GM19468 (cell line): ENCODE data around the gene DUSP3.

ENCODE experiments used
- ATAC-seq: cut with Tn5 transposase; IDR thresholded peaks from one replicate; pipeline ENCODE4 v1.9.1; 2021; ENCODE audit warnings: mild to moderate bottlenecking, moderate library complexity, moderate number of reproducible peaks; ENCODE audit not compliant: unreplicated experiment; ENCODE audit errors: extremely low read depth

The DUSP3 gene

DNA sequence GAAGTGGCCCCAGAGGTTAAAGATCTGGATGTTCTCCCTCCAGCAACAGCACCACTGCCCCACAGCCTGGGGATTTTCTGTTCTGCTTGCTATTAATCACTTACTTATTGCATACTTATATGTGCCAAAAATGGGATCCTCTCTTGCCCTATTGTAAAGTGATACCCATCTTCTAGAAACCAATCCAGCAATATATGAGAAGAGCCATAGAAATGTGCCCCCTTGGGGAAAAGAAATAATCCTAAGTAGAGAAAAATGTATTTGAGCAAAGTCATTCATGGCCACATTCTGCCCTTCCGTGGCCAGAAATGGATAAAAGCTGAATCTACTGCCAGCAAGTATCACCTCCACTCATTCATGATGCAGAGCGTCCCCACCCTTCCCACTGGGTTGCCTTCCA lies 41.1 kb downstream of the DUSP3 start:
- no peak for ATAC-seq

GRCh38 chr17:43736389-43736788 lies 42.4 kb downstream of the DUSP3 start:
- no peak for ATAC-seq

DNA sequence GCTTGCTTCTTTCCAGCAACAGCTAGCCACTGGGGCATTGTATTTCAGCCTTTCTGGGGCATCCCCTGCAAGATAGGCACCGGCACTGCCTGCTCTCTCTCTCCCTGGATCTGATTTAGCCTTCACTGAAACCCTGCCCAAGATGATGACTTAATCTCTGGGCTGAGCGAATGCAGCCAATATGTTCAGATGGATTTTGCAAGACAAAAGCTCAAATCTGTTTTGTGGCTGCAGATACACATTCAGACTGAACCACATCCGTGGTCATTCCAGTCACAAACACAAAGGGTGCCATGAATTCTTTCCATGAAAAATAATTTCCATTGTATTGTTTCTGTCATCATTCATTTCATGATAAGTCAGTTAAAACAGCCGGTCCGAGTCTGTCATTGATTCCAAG lies 44.4 kb downstream of the DUSP3 start:
- ATAC-seq: no peak

DNA sequence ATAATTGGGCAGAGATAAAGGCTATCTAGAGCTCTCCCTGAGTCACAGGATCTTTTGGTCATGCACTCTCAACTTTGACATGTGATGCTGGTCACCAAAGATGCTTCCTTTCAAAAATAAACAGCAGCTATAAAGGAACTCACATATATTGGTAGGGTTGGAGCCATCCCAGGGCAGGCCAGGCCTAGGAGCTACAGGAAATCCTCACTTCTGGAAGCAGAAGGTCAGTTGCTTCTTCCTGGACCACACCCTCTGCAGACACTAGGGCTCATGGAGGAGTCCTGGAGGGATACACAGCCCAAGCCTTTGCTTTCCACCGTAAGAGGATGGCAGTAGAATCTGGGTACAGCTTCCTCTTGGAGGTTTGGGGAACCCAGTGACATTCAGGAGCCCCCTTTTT lies 44.8 kb downstream of the DUSP3 start:
- no peak for ATAC-seq

DNA sequence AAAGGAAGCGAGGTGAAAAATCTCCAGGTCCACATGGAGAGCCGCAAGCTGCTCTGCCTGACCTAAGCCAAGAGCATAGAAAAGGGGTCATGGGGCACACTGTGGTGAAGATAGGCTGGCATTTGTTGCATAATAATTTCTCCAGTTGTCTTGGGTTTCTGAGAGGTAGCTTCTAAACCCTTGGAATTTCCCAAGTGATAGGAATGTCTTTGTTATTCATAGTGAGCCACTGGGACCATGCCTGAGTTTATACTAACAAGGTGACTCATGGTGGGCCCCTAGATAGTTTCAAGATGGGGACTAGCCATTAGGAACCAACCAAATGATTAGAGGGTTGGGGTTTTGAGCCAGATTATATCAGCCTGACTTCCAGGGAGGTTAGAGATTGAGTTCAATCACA lies 45.8 kb downstream of the DUSP3 start:
- no peak for ATAC-seq

- no peak for ATAC-seq
Measured at GRCh38 chr17:43728081-43728480, 50.7 kb downstream of the DUSP3 start.

DNA sequence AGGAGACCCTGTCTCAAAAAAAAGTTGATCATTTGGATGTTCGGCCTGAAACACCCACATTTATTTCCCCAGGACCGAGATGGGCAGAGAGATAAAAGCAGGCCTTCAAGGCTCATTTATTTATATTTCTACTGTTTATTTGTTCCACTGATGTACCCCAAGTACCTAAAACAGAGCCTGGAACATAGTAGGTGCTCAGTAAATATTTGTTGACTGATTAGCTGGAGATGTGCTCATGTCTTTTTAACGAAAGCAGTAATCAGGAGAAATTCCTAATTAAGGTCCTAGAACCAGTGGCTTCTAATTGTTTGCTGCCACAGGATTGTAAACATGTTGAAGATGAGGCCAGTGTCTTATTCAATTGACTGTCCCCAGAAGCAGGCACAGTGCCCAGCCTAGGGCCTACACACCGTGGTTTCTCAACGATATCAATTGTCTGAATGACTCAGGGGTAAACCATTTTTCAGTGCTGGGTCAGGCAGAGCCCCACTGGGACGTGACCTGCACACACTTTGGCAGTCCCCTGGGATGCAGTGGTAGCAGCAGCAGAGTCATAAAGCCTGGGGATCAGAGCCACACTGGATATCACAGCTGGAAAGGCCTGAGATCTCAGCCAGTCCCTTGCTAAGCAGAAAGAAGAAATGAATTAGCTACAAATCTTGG lies 54.9 kb downstream of the DUSP3 start:
- ATAC-seq: no peak

- no peak for ATAC-seq
Measured at GRCh38 chr17:43722870-43723665, 55.7 kb downstream of the DUSP3 start.

DNA sequence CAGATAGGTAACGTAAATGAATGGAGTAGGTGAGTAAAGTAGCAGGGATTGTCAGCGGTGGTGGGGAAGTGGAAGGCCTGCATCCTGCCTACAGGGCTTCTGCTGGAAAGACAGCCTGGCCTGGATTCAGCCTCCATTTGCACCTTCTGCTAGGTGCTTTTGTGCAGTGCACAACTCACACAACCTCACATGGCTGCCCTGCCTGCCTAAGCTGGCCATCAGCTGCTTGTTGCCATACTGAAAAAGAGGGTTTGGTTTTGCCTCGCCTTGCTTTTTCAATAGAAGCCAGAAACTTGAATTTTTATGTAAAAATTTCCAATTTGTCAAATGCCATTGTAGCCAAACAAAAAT lies 56.5 kb downstream of the DUSP3 start:
- no peak for ATAC-seq

DNA sequence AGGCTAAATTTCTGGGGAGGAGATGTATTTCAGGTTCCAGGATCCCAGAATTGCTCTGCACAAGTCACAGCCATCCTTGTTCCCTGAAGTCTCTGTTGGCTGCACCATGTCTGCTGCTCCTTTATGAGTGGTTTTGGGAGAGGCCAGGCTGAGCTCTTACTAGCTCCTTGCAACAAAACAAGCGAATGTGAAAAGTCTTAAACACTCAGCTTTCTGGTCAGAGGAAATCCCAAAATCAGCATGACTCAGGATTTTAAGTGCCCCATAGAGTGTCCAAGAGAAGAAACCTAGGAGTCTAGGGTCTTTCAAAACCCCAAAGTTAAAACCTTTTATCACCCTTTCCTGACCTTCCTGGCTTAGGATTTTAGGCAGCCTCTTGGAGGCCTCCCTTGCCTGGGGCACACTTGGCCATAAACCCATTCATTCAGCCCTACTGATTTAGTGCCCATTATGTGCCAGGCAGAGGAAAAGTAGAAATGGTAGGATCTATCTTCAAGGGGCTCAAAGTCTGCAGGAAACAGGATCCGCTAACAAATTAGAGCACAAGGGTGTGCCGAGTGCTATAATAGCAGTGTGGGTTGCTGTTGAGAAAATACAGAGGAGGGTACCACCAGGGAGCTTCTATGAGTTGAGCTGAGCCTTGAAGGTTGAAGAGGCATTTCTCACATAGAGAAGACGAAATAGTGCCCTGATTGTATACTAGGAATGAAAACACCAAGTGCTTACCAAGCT lies 57.1 kb downstream of the DUSP3 start:
- ATAC-seq: no peak

- ATAC-seq: peak; percentile 70
Measured at GRCh38 chr17:43720311-43721060, 58.3 kb downstream of the DUSP3 start.

GRCh38 chr17:43719578-43719977 lies 59.2 kb downstream of the DUSP3 start:
- no peak for ATAC-seq

- ATAC-seq: no peak
Measured at GRCh38 chr17:43718544-43718943, 60.2 kb downstream of the DUSP3 start.

GRCh38 chr17:43717913-43718312 lies 60.9 kb downstream of the DUSP3 start:
- no peak for ATAC-seq
